Measurements from ENCODE around the gene MLF2. TPM values are rescaled to one million over a fixed set of nuclear protein-coding genes. Genes with fewer than 3 reads are reported as not detected.
A peak's percentile ranks its signal among the peaks of the same experiment; 100 is the strongest.

Gene MLF2
- total RNA-seq, 1 donor from 2014 or later, result 162 TPM

- no peak overlapping the region for H3K4me3 Mint-ChIP-seq (ENCODE audit: unreplicated experiment)
- TF ChIP-seq, protein P1, sequence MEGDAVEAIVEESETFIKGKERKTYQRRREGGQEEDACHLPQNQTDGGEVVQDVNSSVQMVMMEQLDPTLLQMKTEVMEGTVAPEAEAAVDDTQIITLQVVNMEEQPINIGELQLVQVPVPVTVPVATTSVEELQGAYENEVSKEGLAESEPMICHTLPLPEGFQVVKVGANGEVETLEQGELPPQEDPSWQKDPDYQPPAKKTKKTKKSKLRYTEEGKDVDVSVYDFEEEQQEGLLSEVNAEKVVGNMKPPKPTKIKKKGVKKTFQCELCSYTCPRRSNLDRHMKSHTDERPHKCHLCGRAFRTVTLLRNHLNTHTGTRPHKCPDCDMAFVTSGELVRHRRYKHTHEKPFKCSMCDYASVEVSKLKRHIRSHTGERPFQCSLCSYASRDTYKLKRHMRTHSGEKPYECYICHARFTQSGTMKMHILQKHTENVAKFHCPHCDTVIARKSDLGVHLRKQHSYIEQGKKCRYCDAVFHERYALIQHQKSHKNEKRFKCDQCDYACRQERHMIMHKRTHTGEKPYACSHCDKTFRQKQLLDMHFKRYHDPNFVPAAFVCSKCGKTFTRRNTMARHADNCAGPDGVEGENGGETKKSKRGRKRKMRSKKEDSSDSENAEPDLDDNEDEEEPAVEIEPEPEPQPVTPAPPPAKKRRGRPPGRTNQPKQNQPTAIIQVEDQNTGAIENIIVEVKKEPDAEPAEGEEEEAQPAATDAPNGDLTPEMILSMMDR (IDR thresholded peaks at IDR 0.05), result no peak
- H3K4me1 Mint-ChIP-seq (ENCODE audit: unreplicated experiment), result peaks cover 18% of the 10 kb centered on the region
- DNase-seq (ENCODE audit: extremely low spot score, unreplicated experiment), result no peak
- peaks cover 14% of the 10 kb centered on the region for H3K36me3 Mint-ChIP-seq (ENCODE audit: unreplicated experiment)
- H3K9me3 Mint-ChIP-seq (ENCODE audit: unreplicated experiment), result no peaks in the 10 kb centered on the region
- H3K27ac Mint-ChIP-seq (ENCODE audit: unreplicated experiment), result no peak overlapping the region
- no peaks in the 10 kb centered on the region for H3K27me3 Mint-ChIP-seq (ENCODE audit: unreplicated experiment)
These were observed 21.6 kb upstream of the MLF2 start for GRCh38 chr12:6774499-6775062.

DNA sequence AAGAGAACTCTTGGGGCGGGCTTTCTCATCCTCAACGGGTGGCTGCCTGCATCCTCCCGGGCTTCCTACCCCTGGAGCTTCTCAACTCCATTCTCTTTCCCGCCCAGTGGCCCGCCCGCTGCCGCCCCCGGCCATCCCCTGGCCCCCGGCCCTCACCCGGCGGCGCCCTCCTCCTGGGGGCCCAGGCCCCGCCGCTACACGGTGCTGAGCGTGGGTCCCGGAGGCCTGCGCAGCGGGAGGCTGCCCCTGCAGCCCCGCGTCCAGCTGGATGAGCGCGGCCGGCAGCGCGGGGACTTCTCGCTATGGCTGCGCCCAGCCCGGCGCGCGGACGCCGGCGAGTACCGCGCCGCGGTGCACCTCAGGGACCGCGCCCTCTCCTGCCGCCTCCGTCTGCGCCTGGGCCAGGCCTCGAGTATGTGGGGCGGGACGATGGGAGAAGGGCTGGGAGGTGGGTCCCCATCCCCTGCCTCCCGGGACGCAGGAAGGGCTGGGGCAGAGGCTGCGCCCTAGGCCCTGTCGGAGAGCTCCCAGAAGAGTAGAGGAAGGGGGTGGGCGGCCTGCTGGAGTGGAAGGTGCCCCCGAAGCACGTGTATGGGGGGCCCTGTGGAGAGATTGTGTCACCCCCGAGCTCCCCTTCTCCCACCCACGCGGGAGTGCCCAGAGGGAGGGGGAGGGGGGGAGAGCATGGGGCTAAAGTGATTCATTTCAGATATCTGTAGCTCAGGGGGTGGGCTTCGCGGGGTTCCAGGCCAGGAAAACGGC is 20.8 kb upstream of the MLF2 start:
- H3K36me3 Mint-ChIP-seq (ENCODE audit: unreplicated experiment), result peaks cover 14% of the 10 kb centered on the region
- H3K9me3 Mint-ChIP-seq (ENCODE audit: unreplicated experiment), result no peaks in the 10 kb centered on the region
- H3K27me3 Mint-ChIP-seq (ENCODE audit: unreplicated experiment), result no peaks in the 10 kb centered on the region
- no peak overlapping the region for H3K4me3 Mint-ChIP-seq (ENCODE audit: unreplicated experiment)
- no peak for DNase-seq (ENCODE audit: extremely low spot score, unreplicated experiment)
- TF ChIP-seq, protein P1 (IDR thresholded peaks at IDR 0.05), result no peak
- peaks cover 21% of the 10 kb centered on the region for H3K4me1 Mint-ChIP-seq (ENCODE audit: unreplicated experiment)
- H3K27ac Mint-ChIP-seq (ENCODE audit: unreplicated experiment), result no peak overlapping the region

DNA sequence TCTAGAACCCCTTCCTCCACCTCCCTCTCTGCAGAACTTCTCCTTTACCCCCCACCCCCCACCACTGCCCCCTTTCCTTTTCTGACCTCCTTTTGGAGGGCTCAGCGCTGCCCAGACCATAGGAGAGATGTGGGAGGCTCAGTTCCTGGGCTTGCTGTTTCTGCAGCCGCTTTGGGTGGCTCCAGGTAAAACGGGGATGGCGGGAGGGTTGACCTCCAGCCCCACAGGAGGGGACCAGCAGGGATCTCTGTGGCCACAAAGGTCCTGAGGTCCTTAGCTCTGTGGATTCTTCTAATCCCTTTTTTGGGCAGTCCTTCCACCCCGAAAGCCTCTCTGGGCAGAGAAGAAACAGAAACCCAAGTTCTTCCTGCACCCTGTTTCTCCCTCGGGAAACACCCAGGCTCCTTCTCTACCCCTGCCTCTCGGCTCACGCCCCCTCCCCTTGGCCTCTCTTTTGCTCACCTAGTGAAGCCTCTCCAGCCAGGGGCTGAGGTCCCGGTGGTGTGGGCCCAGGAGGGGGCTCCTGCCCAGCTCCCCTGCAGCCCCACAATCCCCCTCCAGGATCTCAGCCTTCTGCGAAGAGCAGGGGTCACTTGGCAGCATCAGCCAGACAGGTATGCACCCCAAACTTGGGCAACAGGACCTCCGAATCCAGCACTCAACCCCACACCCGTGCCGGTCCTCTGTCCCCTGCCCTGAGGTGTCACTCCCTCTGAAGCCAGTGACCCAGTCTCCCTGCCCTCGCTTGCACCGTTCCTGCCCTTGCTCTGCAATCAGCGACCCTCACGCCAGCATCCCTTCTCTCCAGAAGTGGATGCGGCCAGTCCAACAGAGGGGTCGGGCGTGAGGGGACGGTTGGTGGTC is 20.0 kb upstream of the MLF2 start:
- TF ChIP-seq, protein P1 (IDR thresholded peaks at IDR 0.05), result no peak
- no peak overlapping the region for H3K4me3 Mint-ChIP-seq (ENCODE audit: unreplicated experiment)
- DNase-seq (ENCODE audit: extremely low spot score, unreplicated experiment), result no peak
- no peaks in the 10 kb centered on the region for H3K9me3 Mint-ChIP-seq (ENCODE audit: unreplicated experiment)
- no peaks in the 10 kb centered on the region for H3K27me3 Mint-ChIP-seq (ENCODE audit: unreplicated experiment)
- peaks cover 14% of the 10 kb centered on the region for H3K36me3 Mint-ChIP-seq (ENCODE audit: unreplicated experiment)
- H3K27ac Mint-ChIP-seq (ENCODE audit: unreplicated experiment), result no peak overlapping the region
- peaks cover 21% of the 10 kb centered on the region for H3K4me1 Mint-ChIP-seq (ENCODE audit: unreplicated experiment)

- H3K36me3 Mint-ChIP-seq (ENCODE audit: unreplicated experiment), result peaks cover 14% of the 10 kb centered on the region
- H3K9me3 Mint-ChIP-seq (ENCODE audit: unreplicated experiment), result no peaks in the 10 kb centered on the region
- peaks cover 23% of the 10 kb centered on the region for H3K4me1 Mint-ChIP-seq (ENCODE audit: unreplicated experiment)
- H3K27me3 Mint-ChIP-seq (ENCODE audit: unreplicated experiment), result no peaks in the 10 kb centered on the region
- H3K4me3 Mint-ChIP-seq (ENCODE audit: unreplicated experiment), result no peak within 1 kb of the TSS
- no peak for DNase-seq (ENCODE audit: extremely low spot score, unreplicated experiment)
- H3K27ac Mint-ChIP-seq (ENCODE audit: unreplicated experiment), result peak within 1 kb of the TSS; percentile 23
- TF ChIP-seq, protein P1 (IDR thresholded peaks at IDR 0.05), result no peak
These were observed 19.4 kb upstream of the MLF2 start, which contains the start of gene LAG3 for GRCh38 chr12:6772331-6772695. Gene LAG3 (plus strand): TSS chr12:6772520. CDS start chr12:6772853, 333 bp downstream.
